Measurements from ENCODE around the gene DERL3.

The DERL3 gene

DNA sequence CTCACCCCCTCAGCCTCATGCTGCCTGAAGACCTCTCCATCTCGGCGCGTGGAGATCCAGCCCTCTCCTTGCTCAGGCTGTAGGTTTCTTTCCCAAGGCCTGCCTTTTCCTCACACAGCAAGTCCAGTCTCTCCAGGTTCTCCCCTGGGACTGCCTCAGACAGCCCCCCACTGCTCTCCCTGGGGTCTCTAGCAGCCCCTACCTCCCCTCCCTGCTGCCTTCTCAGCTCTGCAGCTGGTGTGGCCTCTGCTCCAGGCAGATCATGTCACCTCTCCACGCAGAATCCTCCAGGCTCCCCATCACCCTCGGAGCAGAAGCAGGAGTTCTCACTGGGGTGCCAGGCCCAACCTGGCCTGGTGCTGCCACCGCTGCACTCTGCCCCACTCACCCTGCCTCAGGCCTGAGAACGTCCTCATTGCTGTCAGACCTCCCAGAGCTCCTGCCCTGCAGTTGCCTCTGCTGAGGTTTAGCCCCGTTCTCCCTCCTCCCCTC lies 36.9 kb downstream of the DERL3 start:
- H3K4me2 ChIP-seq = no peak overlapping the region

DNA sequence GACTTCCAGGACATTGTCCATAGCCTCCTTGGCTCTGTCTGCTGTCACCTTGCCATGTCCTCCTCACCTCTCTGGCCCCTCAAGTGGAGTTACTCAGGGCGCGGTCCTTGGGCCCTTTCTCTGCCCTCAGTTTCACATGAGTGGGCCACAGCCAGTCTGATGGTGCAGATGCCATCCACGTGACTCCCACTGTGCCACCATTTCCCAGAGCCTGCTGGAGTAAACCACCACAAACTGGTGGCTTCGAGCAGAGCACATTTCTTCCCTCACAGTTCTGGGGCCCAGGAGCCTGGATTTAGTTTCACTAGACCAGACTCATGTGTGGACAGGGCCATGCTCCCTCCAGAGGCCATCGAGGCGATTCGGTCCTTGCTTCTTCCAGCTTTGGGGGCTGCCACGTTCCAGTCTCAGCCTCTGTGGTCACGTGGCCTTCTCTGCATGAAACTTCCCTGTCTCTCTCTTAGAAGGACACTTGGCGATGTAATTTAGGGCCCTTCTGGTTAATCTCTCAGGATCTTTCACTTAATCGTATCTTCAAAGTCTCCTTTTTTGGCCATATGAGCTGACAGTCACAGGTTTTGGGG lies 37.5 kb downstream of the DERL3 start:
- Histone ChIP-seq H3K27ac (no peak overlapping the region), H3K36me3 (ENCODE audit: insufficient read depth) (no peaks in the 10 kb centered on the region; the same call in 1 of the 2 replicates), H3K27me3 (ENCODE audit: insufficient read depth, low read depth) (no peaks in the 10 kb centered on the region), H3K4me3 (IDR thresholded peaks at IDR 0.05; ENCODE audit: insufficient read depth, low read depth, low read length) (no peak overlapping the region), H3K9ac (no peak overlapping the region), H3K4me1 (ENCODE audit: low read depth, poor library complexity, severe bottlenecking) (peaks cover 10% of the 10 kb centered on the region), H4K20me1 (ENCODE audit: insufficient read depth) (no peaks in the 10 kb centered on the region), H3K4me2 (no peak overlapping the region), H3K79me2 (ENCODE audit: insufficient read depth, low read depth) (no peaks in the 10 kb centered on the region), H2AFZ (ENCODE audit: low read depth) (no peak overlapping the region)
- TF ChIP-seq, protein P1, sequence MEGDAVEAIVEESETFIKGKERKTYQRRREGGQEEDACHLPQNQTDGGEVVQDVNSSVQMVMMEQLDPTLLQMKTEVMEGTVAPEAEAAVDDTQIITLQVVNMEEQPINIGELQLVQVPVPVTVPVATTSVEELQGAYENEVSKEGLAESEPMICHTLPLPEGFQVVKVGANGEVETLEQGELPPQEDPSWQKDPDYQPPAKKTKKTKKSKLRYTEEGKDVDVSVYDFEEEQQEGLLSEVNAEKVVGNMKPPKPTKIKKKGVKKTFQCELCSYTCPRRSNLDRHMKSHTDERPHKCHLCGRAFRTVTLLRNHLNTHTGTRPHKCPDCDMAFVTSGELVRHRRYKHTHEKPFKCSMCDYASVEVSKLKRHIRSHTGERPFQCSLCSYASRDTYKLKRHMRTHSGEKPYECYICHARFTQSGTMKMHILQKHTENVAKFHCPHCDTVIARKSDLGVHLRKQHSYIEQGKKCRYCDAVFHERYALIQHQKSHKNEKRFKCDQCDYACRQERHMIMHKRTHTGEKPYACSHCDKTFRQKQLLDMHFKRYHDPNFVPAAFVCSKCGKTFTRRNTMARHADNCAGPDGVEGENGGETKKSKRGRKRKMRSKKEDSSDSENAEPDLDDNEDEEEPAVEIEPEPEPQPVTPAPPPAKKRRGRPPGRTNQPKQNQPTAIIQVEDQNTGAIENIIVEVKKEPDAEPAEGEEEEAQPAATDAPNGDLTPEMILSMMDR (conservative IDR thresholded peaks at IDR 0.05; ENCODE audit: low read depth, low read length) = no peak

More for the DNA sequence above, 36.9 kb downstream of the DERL3 start:
- Histone ChIP-seq H4K20me1 (ENCODE audit: insufficient read depth) (no peaks in the 10 kb centered on the region), H3K4me1 (ENCODE audit: low read depth, poor library complexity, severe bottlenecking) (peaks cover 11% of the 10 kb centered on the region), H3K27me3 (ENCODE audit: insufficient read depth, low read depth) (no peaks in the 10 kb centered on the region), H3K36me3 (ENCODE audit: insufficient read depth) (no peaks in the 10 kb centered on the region), H2AFZ (ENCODE audit: low read depth) (no peak overlapping the region), H3K27ac (no peak overlapping the region), H3K4me3 (IDR thresholded peaks at IDR 0.05; ENCODE audit: insufficient read depth, low read depth, low read length) (no peak overlapping the region), H3K79me2 (ENCODE audit: insufficient read depth, low read depth) (no peaks in the 10 kb centered on the region), H3K9ac (no peak overlapping the region)
- TF ChIP-seq, protein P1 (conservative IDR thresholded peaks at IDR 0.05; ENCODE audit: low read depth, low read length) = no peak

DNA sequence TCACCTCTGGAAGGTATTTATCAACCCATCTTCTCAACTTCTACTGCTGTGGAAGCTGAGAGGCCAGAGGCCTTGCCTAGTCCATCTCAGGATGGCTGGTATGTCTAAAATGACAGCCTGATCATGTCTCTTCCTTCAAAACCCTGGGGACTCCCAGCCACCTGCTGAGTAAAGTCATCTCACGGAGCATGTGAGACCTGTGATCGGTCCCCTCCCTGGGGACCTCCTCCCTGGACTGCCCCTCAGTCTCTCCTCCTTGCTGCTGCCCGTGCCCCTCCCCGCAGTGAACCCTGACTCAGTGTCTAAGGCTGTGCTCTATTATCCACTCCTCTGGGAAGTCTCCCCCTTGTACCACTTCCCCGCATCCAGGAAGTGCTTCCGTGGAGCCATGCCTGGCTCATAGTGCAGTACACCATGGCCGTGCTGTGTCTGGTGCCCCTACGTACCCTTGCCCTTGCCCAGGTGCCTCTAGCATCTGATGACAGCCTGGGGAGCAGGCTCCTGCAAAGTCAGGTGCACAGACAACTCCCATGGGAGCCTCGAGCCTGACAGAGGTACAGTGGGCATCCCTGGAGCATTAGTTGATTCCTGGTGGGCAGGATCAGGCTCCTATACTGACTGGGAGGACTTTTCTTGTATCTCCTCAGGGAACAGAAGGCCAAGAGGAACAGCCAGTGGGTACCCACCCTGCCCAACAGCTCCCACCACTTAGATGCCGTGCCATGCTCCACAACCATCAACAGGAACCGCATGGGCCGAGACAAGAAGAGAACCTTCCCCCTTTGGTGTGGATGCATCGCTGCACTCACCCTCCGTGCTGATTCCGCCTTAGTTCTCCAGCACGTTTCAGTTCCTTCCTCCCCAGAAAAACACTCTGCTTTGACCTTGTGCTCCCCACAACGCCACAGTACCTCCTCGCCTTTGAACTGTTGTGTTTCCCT lies 38.2 kb downstream of the DERL3 start:
- no peaks in the 10 kb centered on the region; the same call in 1 of the 2 replicates for H3K36me3 ChIP-seq (ENCODE audit: insufficient read depth)
- no peak overlapping the region for H3K4me3 ChIP-seq (IDR thresholded peaks at IDR 0.05; ENCODE audit: insufficient read depth, low read depth, low read length)
- no peak overlapping the region for H3K9ac ChIP-seq
- no peak overlapping the region for H3K4me2 ChIP-seq
- H2AFZ ChIP-seq (ENCODE audit: low read depth) = no peak overlapping the region
- H3K27ac ChIP-seq = no peak overlapping the region
- no peaks in the 10 kb centered on the region for H4K20me1 ChIP-seq (ENCODE audit: insufficient read depth)
- no peaks in the 10 kb centered on the region for H3K79me2 ChIP-seq (ENCODE audit: insufficient read depth, low read depth)
- TF ChIP-seq, protein P1 (conservative IDR thresholded peaks at IDR 0.05; ENCODE audit: low read depth, low read length) = no peak
- no peaks in the 10 kb centered on the region for H3K27me3 ChIP-seq (ENCODE audit: insufficient read depth, low read depth)
- H3K4me1 ChIP-seq (ENCODE audit: low read depth, poor library complexity, severe bottlenecking) = peaks cover 2% of the 10 kb centered on the region

DNA sequence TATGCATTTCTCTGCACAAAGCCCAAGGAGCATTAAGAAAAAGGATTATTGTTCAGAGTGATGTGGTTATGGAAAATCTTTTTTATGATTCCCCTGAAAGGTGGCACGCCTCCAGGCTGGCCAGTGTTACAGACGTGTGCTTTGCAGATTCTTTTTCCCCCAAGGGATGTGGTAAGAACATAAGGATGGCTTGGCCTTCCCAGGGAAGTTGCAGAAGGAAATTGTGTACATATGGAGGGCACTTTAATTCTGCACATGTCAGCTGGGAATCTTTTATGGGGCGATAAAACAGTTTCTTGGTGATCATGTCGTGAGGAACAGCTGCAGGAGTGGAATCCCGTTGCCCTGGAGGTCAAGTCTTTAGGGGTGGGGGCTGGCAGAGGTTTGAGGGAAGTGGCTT lies 42.3 kb downstream of the DERL3 start:
- Histone ChIP-seq H3K9ac (no peak overlapping the region), H3K27me3 (ENCODE audit: insufficient read depth, low read depth) (no peaks in the 10 kb centered on the region), H3K79me2 (ENCODE audit: insufficient read depth, low read depth) (peaks cover 9% of the 10 kb centered on the region), H4K20me1 (ENCODE audit: insufficient read depth) (no peaks in the 10 kb centered on the region), H2AFZ (ENCODE audit: low read depth) (no peak overlapping the region), H3K36me3 (ENCODE audit: insufficient read depth) (peaks cover 3% of the 10 kb centered on the region; the same call in 1 of the 2 replicates), H3K27ac (no peak overlapping the region), H3K4me3 (IDR thresholded peaks at IDR 0.05; ENCODE audit: insufficient read depth, low read depth, low read length) (no peak overlapping the region), H3K4me2 (no peak overlapping the region), H3K4me1 (ENCODE audit: low read depth, poor library complexity, severe bottlenecking) (no peaks in the 10 kb centered on the region)
- TF ChIP-seq, protein P1 (conservative IDR thresholded peaks at IDR 0.05; ENCODE audit: low read depth, low read length) = no peak

All from KMS-11 (cell line).